Measurements from ENCODE around the gene SLC2A4RG. TPM values are rescaled to one million over a fixed set of nuclear protein-coding genes. Genes with fewer than 3 reads are reported as not detected.
"Not testable (repeated sequence)": the region's sequence is repeated elsewhere in the genome, so short reads cannot be mapped to it uniquely, and the experiment has no call there.

SLC2A4RG gene
- total RNA-seq, 3 donors from 2014 or later (not counting 1 experiment from before 2014, with no cell fraction given): 90.4 to 100 (median 95.5) TPM

DNA sequence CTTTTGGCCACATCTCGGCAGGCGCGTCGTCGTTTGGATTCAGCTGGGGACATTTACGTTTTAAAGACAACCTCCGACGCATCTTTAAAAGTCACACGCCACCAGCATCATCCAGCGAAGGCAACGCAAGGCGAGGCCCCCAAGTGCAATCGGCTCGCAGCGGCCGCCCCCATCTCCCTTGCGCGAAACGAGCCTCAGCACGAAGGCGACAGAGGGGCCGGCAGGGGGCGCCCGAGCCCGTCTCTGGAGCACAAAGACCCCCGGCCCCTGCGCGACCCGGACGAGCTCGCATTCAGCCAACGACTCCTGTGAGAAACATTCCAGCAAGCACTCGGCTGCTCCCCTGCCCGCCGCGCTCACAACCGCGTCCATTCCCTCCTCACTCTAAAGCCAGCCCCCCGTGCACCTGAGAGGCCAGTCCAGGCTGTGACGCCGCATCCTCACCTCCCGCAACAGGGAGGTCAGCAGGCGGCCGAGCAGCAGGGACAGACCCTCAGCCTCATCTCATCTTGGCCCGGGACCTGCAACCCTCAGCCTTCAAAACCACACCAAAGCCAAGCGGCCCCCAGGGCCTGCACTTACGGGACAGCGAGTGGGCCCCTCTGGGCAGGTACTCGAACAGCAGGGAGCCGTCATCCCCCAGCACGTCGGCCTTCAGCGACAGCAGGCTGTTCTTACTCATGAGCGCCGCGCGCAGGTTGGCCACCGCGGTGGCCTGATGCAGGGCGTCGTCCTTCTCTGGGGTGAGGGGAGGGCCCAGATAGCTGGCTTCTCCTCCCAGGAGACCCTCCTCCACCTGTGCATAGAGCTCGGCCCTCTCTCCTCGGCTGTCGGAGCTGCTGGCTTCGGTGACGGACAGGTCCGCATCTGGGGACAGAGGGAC, 35.8 kb downstream of the SLC2A4RG start:
- intact Hi-C loops (cut with micrococcal nuclease): no loop called here
- Mint-ChIP-seq H3K4me3 (no peak overlapping the region), H3K27ac (no peak overlapping the region), H3K4me1 (no peaks in the 10 kb centered on the region), H3K36me3 (no peaks in the 10 kb centered on the region), H3K27me3 (ENCODE audit: low read depth in 2 of 2) (no peaks in the 10 kb centered on the region), H3K9me3 (no peaks in the 10 kb centered on the region)
- WGBS (ENCODE audit: insufficient coverage): 80% methylated on average over 67 of the region's 67 CpGs
- peak in 1 of 3 donors; percentile 42 for ATAC-seq
- H3K27me3 ChIP-seq (ENCODE audit: control insufficient read depth, insufficient read depth, low read length): no peaks in the 10 kb centered on the region
- no peaks in the 10 kb centered on the region for H3K4me1 ChIP-seq (ENCODE audit: control insufficient read depth, insufficient read depth, low read length)
- H3K9me3 ChIP-seq (ENCODE audit: control insufficient read depth, insufficient read depth, low read length): no peaks in the 10 kb centered on the region
- peak in 1 of 2 donors; percentile 53 for DNase-seq
- no peak overlapping the region for H3K27ac ChIP-seq (ENCODE audit: low read length)
- H3K4me3 ChIP-seq (ENCODE audit: low read length): no peak overlapping the region
- no peaks in the 10 kb centered on the region for H3K36me3 ChIP-seq (ENCODE audit: control insufficient read depth, insufficient read depth, low read length)
- TF ChIP-seq, protein P1, sequence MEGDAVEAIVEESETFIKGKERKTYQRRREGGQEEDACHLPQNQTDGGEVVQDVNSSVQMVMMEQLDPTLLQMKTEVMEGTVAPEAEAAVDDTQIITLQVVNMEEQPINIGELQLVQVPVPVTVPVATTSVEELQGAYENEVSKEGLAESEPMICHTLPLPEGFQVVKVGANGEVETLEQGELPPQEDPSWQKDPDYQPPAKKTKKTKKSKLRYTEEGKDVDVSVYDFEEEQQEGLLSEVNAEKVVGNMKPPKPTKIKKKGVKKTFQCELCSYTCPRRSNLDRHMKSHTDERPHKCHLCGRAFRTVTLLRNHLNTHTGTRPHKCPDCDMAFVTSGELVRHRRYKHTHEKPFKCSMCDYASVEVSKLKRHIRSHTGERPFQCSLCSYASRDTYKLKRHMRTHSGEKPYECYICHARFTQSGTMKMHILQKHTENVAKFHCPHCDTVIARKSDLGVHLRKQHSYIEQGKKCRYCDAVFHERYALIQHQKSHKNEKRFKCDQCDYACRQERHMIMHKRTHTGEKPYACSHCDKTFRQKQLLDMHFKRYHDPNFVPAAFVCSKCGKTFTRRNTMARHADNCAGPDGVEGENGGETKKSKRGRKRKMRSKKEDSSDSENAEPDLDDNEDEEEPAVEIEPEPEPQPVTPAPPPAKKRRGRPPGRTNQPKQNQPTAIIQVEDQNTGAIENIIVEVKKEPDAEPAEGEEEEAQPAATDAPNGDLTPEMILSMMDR (IDR thresholded peaks at IDR 0.05): peak; percentile 37

GRCh38 chr20:63776875-63777274, 37.3 kb downstream of the SLC2A4RG start:
- H3K4me1 ChIP-seq (ENCODE audit: control insufficient read depth, insufficient read depth, low read length); H3K4me3 Mint-ChIP-seq; ATAC-seq; intact Hi-C loops (cut with micrococcal nuclease); H3K27ac ChIP-seq (ENCODE audit: low read length); H3K9me3 ChIP-seq (ENCODE audit: control insufficient read depth, insufficient read depth, low read length); DNase-seq; H3K27me3 ChIP-seq (ENCODE audit: control insufficient read depth, insufficient read depth, low read length); H3K27ac Mint-ChIP-seq; H3K4me1 Mint-ChIP-seq; H3K27me3 Mint-ChIP-seq (ENCODE audit: low read depth in 2 of 2); H3K36me3 Mint-ChIP-seq; H3K9me3 Mint-ChIP-seq; H3K36me3 ChIP-seq (ENCODE audit: control insufficient read depth, insufficient read depth, low read length); H3K4me3 ChIP-seq (ENCODE audit: low read length): not testable (repeated sequence)
- WGBS (ENCODE audit: insufficient coverage): 89% methylated on average over 16 of the region's 23 CpGs

- 98% methylated on average over 13 of the region's 13 CpGs for WGBS (ENCODE audit: insufficient coverage)
- no peaks in the 10 kb centered on the region for H3K36me3 ChIP-seq (ENCODE audit: control insufficient read depth, insufficient read depth, low read length)
- H3K27ac ChIP-seq (ENCODE audit: low read length): no peak overlapping the region
- Mint-ChIP-seq H3K27me3 (ENCODE audit: low read depth in 2 of 2) (no peaks in the 10 kb centered on the region), H3K9me3 (no peaks in the 10 kb centered on the region), H3K36me3 (no peaks in the 10 kb centered on the region), H3K4me1 (no peaks in the 10 kb centered on the region), H3K4me3 (no peak overlapping the region), H3K27ac (no peak overlapping the region)
- TF ChIP-seq, protein P1 (IDR thresholded peaks at IDR 0.05): no peak
- DNase-seq (no peak), ATAC-seq (no peak)
- H3K4me3 ChIP-seq (ENCODE audit: low read length): no peak overlapping the region
- peaks cover 6% of the 10 kb centered on the region for H3K4me1 ChIP-seq (ENCODE audit: control insufficient read depth, insufficient read depth, low read length)
- intact Hi-C loops (cut with micrococcal nuclease): no loop called here
- H3K9me3 ChIP-seq (ENCODE audit: control insufficient read depth, insufficient read depth, low read length): no peaks in the 10 kb centered on the region
- H3K27me3 ChIP-seq (ENCODE audit: control insufficient read depth, insufficient read depth, low read length): no peaks in the 10 kb centered on the region
Measured at GRCh38 chr20:63777614-63778013, 38.0 kb downstream of the SLC2A4RG start.

DNA sequence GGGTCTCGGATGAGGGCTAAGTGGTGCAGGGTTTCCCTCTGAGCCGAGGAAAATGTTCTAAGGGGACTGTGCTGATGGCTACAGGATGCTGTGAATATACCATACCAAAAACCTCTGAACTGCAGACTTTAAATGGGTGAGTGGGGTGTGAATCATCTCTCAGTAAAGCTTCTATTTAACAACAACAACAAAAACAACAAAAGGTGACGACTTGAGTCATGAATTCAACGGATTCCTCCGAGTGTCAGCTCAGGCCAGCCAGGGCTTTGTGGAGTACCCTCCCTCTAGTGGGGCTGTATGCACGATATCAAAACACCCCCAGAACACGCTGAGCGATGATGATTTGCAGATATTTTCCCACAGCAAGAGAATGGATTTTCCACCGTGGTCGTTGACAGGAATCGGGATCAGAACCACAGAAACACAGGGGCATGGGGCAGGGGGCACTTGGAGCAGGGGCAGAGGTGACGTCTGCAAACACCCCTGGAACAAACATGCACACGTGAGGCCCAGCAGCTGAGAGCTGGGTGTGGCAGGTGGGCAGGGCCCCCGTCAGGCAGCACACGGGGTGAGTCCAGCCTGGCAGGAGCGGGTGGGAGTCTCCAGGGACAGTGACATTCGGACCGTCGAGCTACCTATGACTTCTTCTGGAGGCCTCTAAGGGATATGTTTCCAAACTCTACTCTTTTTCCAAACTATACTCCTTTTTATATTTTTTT, 38.6 kb downstream of the SLC2A4RG start:
- DNase-seq (no peak), ATAC-seq (no peak)
- Histone ChIP-seq H3K27ac (ENCODE audit: low read length) (no peak overlapping the region), H3K9me3 (ENCODE audit: control insufficient read depth, insufficient read depth, low read length) (no peaks in the 10 kb centered on the region), H3K4me1 (ENCODE audit: control insufficient read depth, insufficient read depth, low read length) (peaks cover 7% of the 10 kb centered on the region), H3K4me3 (ENCODE audit: low read length) (no peak overlapping the region), H3K27me3 (ENCODE audit: control insufficient read depth, insufficient read depth, low read length) (no peaks in the 10 kb centered on the region), H3K36me3 (ENCODE audit: control insufficient read depth, insufficient read depth, low read length) (no peaks in the 10 kb centered on the region)
- TF ChIP-seq, protein P1 (IDR thresholded peaks at IDR 0.05): no peak
- no peaks in the 10 kb centered on the region for H3K27me3 Mint-ChIP-seq (ENCODE audit: low read depth in 2 of 2)
- no peaks in the 10 kb centered on the region for H3K36me3 Mint-ChIP-seq
- intact Hi-C loops (cut with micrococcal nuclease): no loop called here
- no peaks in the 10 kb centered on the region for H3K4me1 Mint-ChIP-seq
- no peak overlapping the region for H3K4me3 Mint-ChIP-seq
- H3K27ac Mint-ChIP-seq: no peak overlapping the region
- WGBS (ENCODE audit: insufficient coverage): 66% methylated on average over 19 of the region's 19 CpGs
- no peaks in the 10 kb centered on the region for H3K9me3 Mint-ChIP-seq

Data from natural killer cell (primary cell).